DOHH2 (cell line): ENCODE data around the gene KCNK5.

Source experiments
- CTCF ChIP-seq: fragments of 200-600 bp; sonication (generic); IDR thresholded peaks from one replicate; pipeline ENCODE4 v1.5.1; 2014; ENCODE audit warnings: antibody characterized with exemption, mild to moderate bottlenecking, low read depth, low read length; ENCODE audit not compliant: poor library complexity, severe bottlenecking
- EZH2phosphoT487 ChIP-seq: fragments of 200-600 bp; sonication (generic); IDR thresholded peaks from 2 replicates; pipeline ENCODE4 v1.6.1; 2017; ENCODE audit warnings: borderline replicate concordance, mild to moderate bottlenecking, antibody characterized with exemption, low read length, moderate library complexity, mixed read lengths

DNA sequence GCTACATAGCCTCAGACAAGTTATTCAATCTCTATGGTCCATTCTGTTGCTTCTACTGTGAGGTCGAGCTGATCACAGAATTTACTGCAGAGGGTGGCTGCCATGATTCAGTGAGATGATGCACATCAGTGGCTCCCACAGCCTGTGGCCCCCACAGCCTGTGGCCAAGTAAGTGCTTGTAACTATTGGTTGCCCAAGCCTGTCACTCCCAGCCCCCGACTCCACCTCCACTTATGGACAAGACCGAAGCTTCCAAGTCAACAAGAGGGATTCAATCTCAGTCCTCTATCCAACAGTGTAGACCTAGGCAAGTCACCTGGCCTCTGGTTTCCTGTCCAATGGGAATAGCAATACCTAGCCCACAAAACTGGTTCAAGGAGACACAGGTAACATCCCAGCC, 8.2 kb downstream of the KCNK5 start:
- TF ChIP-seq CTCF (no peak), EZH2phosphoT487 (no peak)
